HUES48 (cell line): ENCODE results near the gene ITIH3.

Source experiments
- H3K27ac ChIP-seq: one replicate; pipeline ENCODE4 v1.7.0; 2013; ENCODE audit warnings: low read depth, low read length, inconsistent platforms
- H3K27me3 ChIP-seq: 2 replicates; pipeline ENCODE4 v1.6.1; 2013; ENCODE audit warnings: mild to moderate bottlenecking, low read length; ENCODE audit not compliant: control insufficient read depth, insufficient read depth
- H3K36me3 ChIP-seq: 2 replicates; pipeline ENCODE4 v1.6.1; 2013; ENCODE audit warnings: low read length; ENCODE audit not compliant: control insufficient read depth, insufficient read depth
- H3K4me1 ChIP-seq: 2 replicates; pipeline ENCODE4 v1.6.1; 2013; ENCODE audit warnings: mild to moderate bottlenecking, low read length; ENCODE audit not compliant: control insufficient read depth, insufficient read depth
- H3K4me3 ChIP-seq: 2 replicates; pipeline ENCODE4 v1.5.1; 2013; ENCODE audit warnings: mild to moderate bottlenecking, low read depth, low read length
- H3K9ac ChIP-seq: 2 replicates; pipeline ENCODE4 v1.6.1; 2013; ENCODE audit warnings: mild to moderate bottlenecking, low read depth, low read length, moderate library complexity
- H3K9me3 ChIP-seq: 2 replicates; pipeline ENCODE4 v1.6.1; 2013; ENCODE audit warnings: low read length; ENCODE audit not compliant: control insufficient read depth, insufficient read depth

The ITIH3 gene

GRCh38 chr3:52798978-52799476 is 4.4 kb downstream of the ITIH3 start:
- Histone ChIP-seq H3K36me3 (no peaks in the 10 kb centered on the region), H3K9ac (no peak overlapping the region), H3K4me1 (no peaks in the 10 kb centered on the region), H3K4me3 (no peak overlapping the region), H3K9me3 (no peaks in the 10 kb centered on the region), H3K27ac (no peak overlapping the region), H3K27me3 (no peaks in the 10 kb centered on the region)

DNA sequence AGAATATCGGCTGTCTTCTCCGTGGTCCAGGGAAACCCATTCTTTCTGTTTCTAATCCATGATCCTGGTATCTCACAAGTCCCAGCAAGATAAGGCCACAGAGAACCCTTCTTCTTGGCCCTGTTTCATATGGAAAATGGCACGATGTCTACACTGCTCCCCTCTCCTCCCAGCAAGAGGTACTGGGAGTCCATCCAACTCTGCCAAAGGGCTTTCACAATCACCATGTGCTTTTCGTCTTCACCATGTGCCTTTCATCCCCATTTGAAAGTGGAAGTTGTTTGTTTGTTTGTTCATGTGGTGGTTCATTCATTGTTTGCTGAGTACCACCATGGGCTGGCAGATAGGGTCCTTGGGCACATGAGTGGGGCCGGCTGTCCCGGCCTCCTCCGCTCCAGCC is 5.5 kb downstream of the ITIH3 start:
- Histone ChIP-seq H3K4me3 (no peak overlapping the region), H3K27ac (no peak overlapping the region), H3K9me3 (no peaks in the 10 kb centered on the region), H3K36me3 (no peaks in the 10 kb centered on the region), H3K27me3 (no peaks in the 10 kb centered on the region), H3K4me1 (no peaks in the 10 kb centered on the region), H3K9ac (no peak overlapping the region)

GRCh38 chr3:52801839-52802238 is 7.2 kb downstream of the ITIH3 start:
- H3K9ac ChIP-seq = no peak overlapping the region
- H3K27ac ChIP-seq = no peak overlapping the region
- no peaks in the 10 kb centered on the region for H3K27me3 ChIP-seq
- no peaks in the 10 kb centered on the region for H3K9me3 ChIP-seq
- no peaks in the 10 kb centered on the region for H3K36me3 ChIP-seq
- no peaks in the 10 kb centered on the region for H3K4me1 ChIP-seq
- H3K4me3 ChIP-seq = no peak overlapping the region

DNA sequence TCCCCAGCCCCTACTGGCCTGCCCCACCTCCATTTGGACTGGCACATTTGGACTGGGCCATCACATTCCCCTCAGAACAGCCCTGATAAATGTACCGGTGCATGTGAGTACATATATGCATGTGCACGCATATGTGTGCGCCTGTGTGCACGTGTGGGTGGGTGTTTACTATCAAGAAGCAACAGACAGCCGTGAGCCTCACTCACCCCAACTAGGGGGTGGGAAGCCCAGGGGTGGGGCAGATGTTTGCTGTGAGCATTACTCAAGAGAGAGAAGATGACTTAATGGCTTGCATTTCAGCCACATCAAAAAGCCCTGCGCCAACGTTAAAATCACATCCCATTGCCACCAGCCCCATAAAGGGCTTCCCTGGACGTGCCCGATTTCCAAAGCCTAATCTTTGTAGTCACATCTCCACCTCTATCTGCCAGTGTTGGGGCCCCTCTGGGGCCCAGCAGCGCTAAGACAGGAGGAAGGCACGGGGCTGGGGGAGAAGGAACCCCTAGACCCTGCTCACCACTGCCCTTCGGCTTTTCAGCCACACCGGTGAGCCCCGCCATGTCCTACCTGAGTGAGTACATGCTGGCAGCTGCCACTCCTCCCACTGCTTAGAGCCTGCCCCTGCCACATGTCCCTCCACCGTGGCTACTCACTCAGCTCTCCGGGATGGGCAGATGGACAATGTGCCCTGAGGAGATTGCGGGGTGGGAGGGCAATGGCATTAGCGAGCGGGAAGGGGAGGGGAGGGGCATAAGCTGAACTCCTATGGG is 10.9 kb downstream of the ITIH3 start:
- Histone ChIP-seq H3K9me3 (no peaks in the 10 kb centered on the region), H3K27ac (no peak overlapping the region), H3K4me1 (no peaks in the 10 kb centered on the region), H3K36me3 (no peaks in the 10 kb centered on the region), H3K27me3 (no peaks in the 10 kb centered on the region), H3K9ac (no peak overlapping the region), H3K4me3 (no peak overlapping the region)

DNA sequence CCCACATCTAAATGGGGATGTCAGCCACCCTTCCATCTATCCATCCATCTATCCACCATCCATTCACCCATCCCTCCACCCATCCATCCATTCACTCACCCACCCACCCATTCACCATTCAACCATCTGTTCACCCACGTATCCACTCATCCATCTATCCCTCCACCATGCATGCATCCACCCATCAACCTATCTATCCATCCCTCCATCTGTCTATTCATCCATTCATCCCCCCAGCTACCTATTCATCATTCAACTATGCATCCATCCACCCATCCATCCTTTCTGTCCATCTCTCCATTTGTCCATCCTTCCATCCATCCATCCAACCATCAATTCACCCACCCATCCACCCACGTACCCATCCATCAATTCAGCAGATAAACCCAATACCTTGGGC is 14.6 kb downstream of the ITIH3 start:
- H3K27ac ChIP-seq = no peak overlapping the region
- no peak overlapping the region for H3K9ac ChIP-seq

DNA sequence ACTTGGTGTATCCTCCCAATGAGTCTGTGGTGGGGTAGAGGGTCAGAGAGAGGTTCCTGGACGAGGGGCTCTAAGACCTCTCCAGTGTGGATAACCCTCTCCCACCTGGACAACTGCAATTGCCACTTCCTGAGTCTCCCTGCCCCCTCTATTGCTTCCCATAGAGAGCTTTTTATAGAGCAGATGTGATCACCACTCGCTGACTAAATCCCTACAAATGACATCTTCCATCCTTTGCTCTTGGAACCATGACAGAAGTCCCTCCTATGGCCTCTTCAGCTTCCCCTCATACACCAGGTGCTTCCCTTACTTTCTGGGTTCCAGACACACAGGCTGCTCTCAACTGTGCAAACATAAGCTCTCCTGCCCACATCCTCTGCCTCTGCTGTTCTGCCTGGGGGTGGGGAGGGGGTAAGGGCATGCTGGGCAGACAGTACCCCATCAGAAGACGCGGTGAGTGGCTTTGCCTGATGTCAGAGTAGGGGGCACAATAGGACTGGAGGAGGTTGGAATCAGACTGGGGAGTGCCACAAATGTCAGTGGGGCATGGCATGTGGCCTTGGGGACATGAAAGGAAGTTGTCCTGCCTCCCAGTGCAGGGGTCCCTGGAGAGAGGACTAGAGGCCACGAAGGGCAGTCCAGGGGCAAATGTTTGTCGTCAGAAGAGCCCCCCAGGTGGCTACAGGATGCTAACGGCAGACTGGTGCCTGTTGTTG is 15.2 kb downstream of the ITIH3 start:
- Histone ChIP-seq H3K4me1 (no peaks in the 10 kb centered on the region), H3K4me3 (no peak overlapping the region), H3K9ac (no peak overlapping the region), H3K27ac (no peak overlapping the region), H3K9me3 (no peaks in the 10 kb centered on the region), H3K27me3 (no peaks in the 10 kb centered on the region), H3K36me3 (no peaks in the 10 kb centered on the region)

More for the DNA sequence above, 14.6 kb downstream of the ITIH3 start:
- H3K27me3 ChIP-seq = no peaks in the 10 kb centered on the region
- H3K36me3 ChIP-seq = no peaks in the 10 kb centered on the region
- H3K9me3 ChIP-seq = no peaks in the 10 kb centered on the region
- H3K4me3 ChIP-seq = no peak overlapping the region
- no peaks in the 10 kb centered on the region for H3K4me1 ChIP-seq

- Histone ChIP-seq H3K4me1 (no peaks in the 10 kb centered on the region), H3K27ac (no peak overlapping the region)
Observed at GRCh38 chr3:52810923-52811322, 16.3 kb downstream of the ITIH3 start.

GRCh38 chr3:52811452-52812011 is 16.9 kb downstream of the ITIH3 start:
- H3K27me3 ChIP-seq = no peaks in the 10 kb centered on the region
- no peak overlapping the region for H3K27ac ChIP-seq
- no peaks in the 10 kb centered on the region for H3K4me1 ChIP-seq
- H3K9ac ChIP-seq = no peak overlapping the region
- H3K36me3 ChIP-seq = no peaks in the 10 kb centered on the region
- no peaks in the 10 kb centered on the region for H3K9me3 ChIP-seq
- no peak overlapping the region for H3K4me3 ChIP-seq

More at GRCh38 chr3:52810923-52811322, 16.3 kb downstream of the ITIH3 start:
- Histone ChIP-seq H3K9ac (no peak overlapping the region), H3K4me3 (no peak overlapping the region), H3K9me3 (no peaks in the 10 kb centered on the region), H3K36me3 (no peaks in the 10 kb centered on the region), H3K27me3 (no peaks in the 10 kb centered on the region)

DNA sequence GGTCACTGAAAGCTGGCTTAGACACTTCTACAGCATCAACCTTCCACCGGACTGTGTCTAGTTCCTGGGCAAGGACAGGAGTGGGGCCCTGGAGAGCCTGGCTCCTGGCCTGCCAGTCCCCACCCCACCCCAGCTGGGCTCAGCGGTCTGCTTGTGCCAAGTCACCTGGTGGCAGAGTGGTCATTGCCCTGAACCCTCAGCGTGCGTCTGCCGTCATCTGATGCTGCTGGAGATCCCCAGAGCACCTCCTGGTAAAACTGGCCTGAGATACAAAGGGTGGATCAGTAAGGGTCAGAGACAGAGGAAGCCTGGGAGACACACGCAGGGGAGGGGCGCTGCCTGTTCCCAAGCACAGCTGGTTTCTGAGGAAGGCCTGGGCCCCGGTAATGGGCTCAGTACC is 19.2 kb downstream of the ITIH3 start:
- Histone ChIP-seq H3K27ac (no peak overlapping the region), H3K9ac (no peak overlapping the region), H3K27me3 (no peaks in the 10 kb centered on the region), H3K4me3 (no peak overlapping the region), H3K36me3 (no peaks in the 10 kb centered on the region), H3K9me3 (no peaks in the 10 kb centered on the region), H3K4me1 (no peaks in the 10 kb centered on the region)

DNA sequence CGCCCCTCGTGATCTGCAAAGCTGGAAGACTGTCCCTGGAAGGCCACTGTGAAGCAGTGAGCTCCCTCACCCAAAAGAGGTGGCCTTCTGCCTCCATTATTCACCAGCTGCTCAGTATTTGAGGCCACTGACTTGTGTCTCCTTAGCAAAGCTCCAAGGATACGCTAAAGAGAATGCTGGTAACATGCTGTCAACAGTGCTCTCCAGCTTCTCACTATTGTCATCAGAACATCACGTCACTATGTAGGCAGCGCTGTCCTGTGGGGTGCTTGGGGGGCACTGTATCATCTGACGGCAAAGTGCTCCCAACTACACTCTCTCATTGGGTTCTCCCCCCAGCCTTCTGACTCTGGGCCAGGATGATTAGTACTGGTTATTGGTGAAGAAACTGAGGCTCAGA is 21.6 kb downstream of the ITIH3 start:
- Histone ChIP-seq H3K9ac (no peak overlapping the region), H3K27ac (no peak overlapping the region), H3K36me3 (no peaks in the 10 kb centered on the region), H3K4me1 (no peaks in the 10 kb centered on the region), H3K4me3 (no peak overlapping the region), H3K9me3 (no peaks in the 10 kb centered on the region), H3K27me3 (no peaks in the 10 kb centered on the region)

GRCh38 chr3:52816654-52817053 is 22.1 kb downstream of the ITIH3 start:
- H3K4me1 ChIP-seq = no peaks in the 10 kb centered on the region
- no peaks in the 10 kb centered on the region for H3K27me3 ChIP-seq

More at GRCh38 chr3:52816654-52817053, 22.1 kb downstream of the ITIH3 start:
- no peak overlapping the region for H3K9ac ChIP-seq
- no peak overlapping the region for H3K27ac ChIP-seq
- no peak overlapping the region for H3K4me3 ChIP-seq
- H3K36me3 ChIP-seq = no peaks in the 10 kb centered on the region
- no peaks in the 10 kb centered on the region for H3K9me3 ChIP-seq
